ENCODE measurements around the gene AIPL1. TPM values are rescaled to one million over a fixed set of nuclear protein-coding genes. Genes with fewer than 3 reads are reported as not detected.

The AIPL1 gene
- polyA plus RNA-seq, 1 donor (not counting 4 experiments of a cell fraction or from before 2014, with no cell fraction given): not detected

- H3K9me1 ChIP-seq (ENCODE audit: control insufficient read depth, extremely low read depth, insufficient read depth, low read length): no peaks in the 10 kb centered on the region
- no peak for TF ChIP-seq CTCF (optimal IDR thresholded peaks at IDR 0.05 in 1 of 3, IDR thresholded peaks at IDR 0.05 in 1 of 3, conservative IDR thresholded peaks at IDR 0.05 in 1 of 3; ENCODE audit: extremely low read depth in 1 of 3, insufficient read depth in 2 of 3, low read length in 3 of 3)
- no peak for TF ChIP-seq EZH2 (IDR thresholded peaks at IDR 0.05; ENCODE audit: low read length)
- H3K36me3 ChIP-seq (ENCODE audit: control insufficient read depth in 2 of 2, extremely low read depth in 1 of 2, insufficient read depth in 2 of 2, low read length in 2 of 2): no peaks in the 10 kb centered on the region
- no peak for FAIRE-seq
- no peaks in the 10 kb centered on the region for H3K9me3 ChIP-seq (ENCODE audit: control insufficient read depth, low read depth, low read length)
- dilution Hi-C loops (cut with MboI; ENCODE audit: extremely low pct_ligation_motif_present, low sequenced_read_pairs): no loop called here
- no peaks in the 10 kb centered on the region for H4K20me1 ChIP-seq (ENCODE audit: control insufficient read depth, extremely low read depth, insufficient read depth, low read length)
- no peak for DNase-seq (ENCODE audit: low read depth, low spot score)
- no peak overlapping the region for H3K9ac ChIP-seq (ENCODE audit: control insufficient read depth, extremely low read depth, insufficient read depth, low read length)
- H3K79me2 ChIP-seq (ENCODE audit: control insufficient read depth, insufficient read depth, low read length): no peaks in the 10 kb centered on the region
- H3K27ac ChIP-seq (ENCODE audit: control insufficient read depth, insufficient read depth, low read length): no peak overlapping the region
- H2AFZ ChIP-seq (ENCODE audit: control insufficient read depth, low read length): no peak overlapping the region
- H3K4me3 ChIP-seq (ENCODE audit: control insufficient read depth in 2 of 3, extremely low read depth in 1 of 3, insufficient read depth in 2 of 3, low read depth in 1 of 3, low read length in 3 of 3): no peak overlapping the region
- peaks cover 7% of the 10 kb centered on the region for H3K27me3 ChIP-seq (ENCODE audit: control insufficient read depth, extremely low read depth, insufficient read depth, low read length)
- H3K4me1 ChIP-seq (ENCODE audit: control insufficient read depth, extremely low read depth, insufficient read depth, low read length): no peaks in the 10 kb centered on the region
- H3K4me2 ChIP-seq (ENCODE audit: control insufficient read depth, extremely low read depth, insufficient read depth, low read depth, low read length): no peak overlapping the region
Observed at GRCh38 chr17:6437956-6438355, 3.0 kb upstream of the AIPL1 start.

GRCh38 chr17:6437466-6437865 is 2.5 kb upstream of the AIPL1 start:
- FAIRE-seq (no peak), DNase-seq (ENCODE audit: low read depth, low spot score) (no peak)
- H3K4me2 ChIP-seq (ENCODE audit: control insufficient read depth, extremely low read depth, insufficient read depth, low read depth, low read length): no peak overlapping the region
- H3K79me2 ChIP-seq (ENCODE audit: control insufficient read depth, insufficient read depth, low read length): no peaks in the 10 kb centered on the region
- no peaks in the 10 kb centered on the region for H3K9me3 ChIP-seq (ENCODE audit: control insufficient read depth, low read depth, low read length)
- no peaks in the 10 kb centered on the region for H3K9me1 ChIP-seq (ENCODE audit: control insufficient read depth, extremely low read depth, insufficient read depth, low read length)
- TF ChIP-seq EZH2 (IDR thresholded peaks at IDR 0.05; ENCODE audit: low read length) (no peak), CTCF (optimal IDR thresholded peaks at IDR 0.05 in 1 of 3, IDR thresholded peaks at IDR 0.05 in 1 of 3, conservative IDR thresholded peaks at IDR 0.05 in 1 of 3; ENCODE audit: extremely low read depth in 1 of 3, insufficient read depth in 2 of 3, low read length in 3 of 3) (no peak)
- H3K4me3 ChIP-seq (ENCODE audit: control insufficient read depth in 2 of 3, extremely low read depth in 1 of 3, insufficient read depth in 2 of 3, low read depth in 1 of 3, low read length in 3 of 3): no peak overlapping the region
- no peak overlapping the region for H2AFZ ChIP-seq (ENCODE audit: control insufficient read depth, low read length)
- dilution Hi-C loops (cut with MboI; ENCODE audit: extremely low pct_ligation_motif_present, low sequenced_read_pairs): no loop called here
- H3K4me1 ChIP-seq (ENCODE audit: control insufficient read depth, extremely low read depth, insufficient read depth, low read length): no peaks in the 10 kb centered on the region
- H3K36me3 ChIP-seq (ENCODE audit: control insufficient read depth in 2 of 2, extremely low read depth in 1 of 2, insufficient read depth in 2 of 2, low read length in 2 of 2): no peaks in the 10 kb centered on the region
- H3K27ac ChIP-seq (ENCODE audit: control insufficient read depth, insufficient read depth, low read length): no peak overlapping the region
- H3K9ac ChIP-seq (ENCODE audit: control insufficient read depth, extremely low read depth, insufficient read depth, low read length): no peak overlapping the region
- no peaks in the 10 kb centered on the region for H4K20me1 ChIP-seq (ENCODE audit: control insufficient read depth, extremely low read depth, insufficient read depth, low read length)
- peaks cover 7% of the 10 kb centered on the region for H3K27me3 ChIP-seq (ENCODE audit: control insufficient read depth, extremely low read depth, insufficient read depth, low read length)
